Inflammatory macrophage (primary cell): ENCODE results near the gene HDAC4.
A peak's percentile ranks its signal among the peaks of the same experiment; 100 is the strongest.

Experiments
- DNase-seq, 2 donors: peaks; one replicate each; pipeline ENCODE4 v3.0.0-alpha.2; 2020 to 2022

HDAC4 gene

GRCh38 chr2:239294571-239295054 is 106.2 kb downstream of the HDAC4 start:
- DNase-seq: no peak

- DNase-seq: no peak
Measured at GRCh38 chr2:239293775-239294430, 106.9 kb downstream of the HDAC4 start.

GRCh38 chr2:239292959-239293774 is 107.7 kb downstream of the HDAC4 start:
- no peak for DNase-seq

- DNase-seq: no peak
Measured at GRCh38 chr2:239292531-239292930, 108.3 kb downstream of the HDAC4 start.

- DNase-seq: no peak
Measured at GRCh38 chr2:239291475-239292350, 109.1 kb downstream of the HDAC4 start.

GRCh38 chr2:239290618-239291474 is 110.0 kb downstream of the HDAC4 start:
- no peak for DNase-seq

- no peak for DNase-seq
Measured at GRCh38 chr2:239289545-239289944, 111.3 kb downstream of the HDAC4 start.

- no peak for DNase-seq
Measured at GRCh38 chr2:239288951-239289511, 111.8 kb downstream of the HDAC4 start.

- no peak for DNase-seq
Measured at GRCh38 chr2:239288237-239288636, 112.6 kb downstream of the HDAC4 start.

GRCh38 chr2:239287461-239287860 is 113.4 kb downstream of the HDAC4 start:
- DNase-seq: no peak

GRCh38 chr2:239286901-239287300 is 113.9 kb downstream of the HDAC4 start:
- DNase-seq: no peak

GRCh38 chr2:239285932-239286230 is 114.9 kb downstream of the HDAC4 start:
- DNase-seq: no peak

GRCh38 chr2:239285071-239285931 is 115.5 kb downstream of the HDAC4 start:
- peak; percentile 54 to 61 for DNase-seq

- DNase-seq: no peak
Measured at GRCh38 chr2:239283961-239284795, 116.6 kb downstream of the HDAC4 start.

- peak in 1 of 2 donors; percentile 26 for DNase-seq
Measured at GRCh38 chr2:239283288-239283945, 117.4 kb downstream of the HDAC4 start.

GRCh38 chr2:239282448-239283287 is 118.2 kb downstream of the HDAC4 start:
- no peak for DNase-seq

- DNase-seq: peak; percentile 43 to 44
Measured at GRCh38 chr2:239280296-239281017, 120.4 kb downstream of the HDAC4 start.
